Hepatocyte (in vitro differentiated cells): Measurements from ENCODE around the gene PHF11. TPM values are rescaled to one million over a fixed set of nuclear protein-coding genes. Genes with fewer than 3 reads are reported as not detected.

Source experiments
- DNase-seq: peaks from one replicate; pipeline ENCODE4 v3.0.0-alpha.2; 2016; ENCODE audit warnings: low spot score
- H2AFZ ChIP-seq: fragments of 200-600 bp; sonication (generic); 2 replicates; pipeline ENCODE4 v1.6.0; 2016; ENCODE audit warnings: antibody characterized with exemption, mild to moderate bottlenecking
- H3K27ac ChIP-seq: fragments of 200-600 bp; sonication (generic); 2 replicates; pipeline ENCODE4 v1.5.1; 2016; ENCODE audit warnings: mild to moderate bottlenecking
- H3K27me3 ChIP-seq: fragments of 200-600 bp; sonication (generic); 2 replicates; pipeline ENCODE4 v1.6.1; 2016
- H3K36me3 ChIP-seq: fragments of 200-600 bp; sonication (generic); replicated peaks from 2 replicates; pipeline ENCODE4 v1.5.1; 2016; ENCODE audit warnings: low read depth; ENCODE audit not compliant: insufficient read depth
- H3K4me1 ChIP-seq: fragments of 200-600 bp; sonication (generic); 2 replicates; pipeline ENCODE4 v1.5.1; 2016; ENCODE audit warnings: mild to moderate bottlenecking, moderate library complexity; ENCODE audit not compliant: insufficient read depth
- H3K4me2 ChIP-seq: fragments of 200-600 bp; sonication (generic); 2 replicates; pipeline ENCODE4 v1.6.0; 2016
- H3K4me3 ChIP-seq: fragments of 200-600 bp; sonication (generic); 2 replicates; pipeline ENCODE4 v1.5.1; 2016; ENCODE audit warnings: mild to moderate bottlenecking
- H3K79me2 ChIP-seq: fragments of 200-600 bp; sonication (generic); 2 replicates; pipeline ENCODE4 v1.6.0; 2017; ENCODE audit warnings: mild to moderate bottlenecking
- H3K9me2 ChIP-seq: fragments of 200-600 bp; sonication (generic); replicated peaks from 2 replicates; pipeline ENCODE4 v1.6.0; 2017; ENCODE audit warnings: mild to moderate bottlenecking; ENCODE audit not compliant: insufficient read depth
- H3K9me3 ChIP-seq: fragments of 200-600 bp; sonication (generic); 2 replicates; pipeline ENCODE4 v1.5.1; 2016; ENCODE audit warnings: low read depth, mild to moderate bottlenecking
- H4K20me1 ChIP-seq: fragments of 200-600 bp; sonication (generic); 2 replicates; pipeline ENCODE4 v1.6.0; 2016; ENCODE audit warnings: mild to moderate bottlenecking; ENCODE audit not compliant: insufficient read depth, poor library complexity, severe bottlenecking
- CTCF ChIP-seq: fragments of 200-600 bp; sonication (generic); IDR thresholded peaks from 2 replicates; pipeline ENCODE4 v1.5.1; 2016; ENCODE audit warnings: antibody characterized with exemption, mild to moderate bottlenecking; ENCODE audit not compliant: poor library complexity
- EZH2 ChIP-seq: fragments of 200-600 bp; sonication (generic); IDR thresholded peaks from 2 replicates; pipeline ENCODE4 v1.6.1; 2016; ENCODE audit warnings: antibody characterized with exemption, mild to moderate bottlenecking, borderline replicate concordance
- EZH2phosphoT487 ChIP-seq: fragments of 200-600 bp; sonication (generic); IDR thresholded peaks from one replicate; pipeline ENCODE4 v1.6.1; 2018; ENCODE audit warnings: antibody characterized with exemption, mild to moderate bottlenecking, low read depth, moderate library complexity; ENCODE audit not compliant: unreplicated experiment, severe bottlenecking
- WGBS: methylation state at CpG from one replicate; pipeline ENCODE4 v1.1.6; 2016; ENCODE audit warnings: low lambda C conversion rate; ENCODE audit errors: missing lambda C conversion rate; 5-methylcytosine and 5-hydroxymethylcytosine counted together
- polyA plus RNA-seq: library from polyadenylated mRNA; unstranded; fragments of >200 nt; fragmentation: Nextera tagmentation; extraction: Ambion mirVana; gene quantifications from 2 replicates; pipeline ENCODE4 v1.2.1, GENCODE V29; 2016
- total RNA-seq: library from RNA; depleted of rRNA; stranded (reverse); fragments of >200 nt; gene quantifications from 2 replicates; pipeline ENCODE4 v1.2.3, GENCODE V29; 2014

The PHF11 gene
- total and polyA plus RNA-seq, 2 experiments from 2014 or later, result 14.4 to 17.7 TPM

GRCh38 chr13:49457221-49457620, 38.5 kb upstream of the PHF11 start:
- no peaks in the 10 kb centered on the region for H3K9me3 ChIP-seq
- H4K20me1 ChIP-seq, result no peaks in the 10 kb centered on the region
- no peak overlapping the region for H3K27ac ChIP-seq
- WGBS, result 98% methylated on average over 7 of the region's 7 CpGs
- peaks cover 9% of the 10 kb centered on the region for H3K4me1 ChIP-seq
- TF ChIP-seq EZH2phosphoT487 (no peak), EZH2 (no peak)
- H3K9me2 ChIP-seq, result no peaks in the 10 kb centered on the region
- H3K4me3 ChIP-seq, result no peak overlapping the region
- H3K79me2 ChIP-seq, result peaks cover 4% of the 10 kb centered on the region
- no peaks in the 10 kb centered on the region for H3K27me3 ChIP-seq
- H3K4me2 ChIP-seq, result no peak overlapping the region
- no peak for DNase-seq
- H3K36me3 ChIP-seq, result no peaks in the 10 kb centered on the region
- no peak overlapping the region for H2AFZ ChIP-seq

- no peak overlapping the region for H2AFZ ChIP-seq
Observed at GRCh38 chr13:49459580-49459979, 36.2 kb upstream of the PHF11 start.

GRCh38 chr13:49464085-49464484, 31.7 kb upstream of the PHF11 start:
- no peak for DNase-seq
- TF ChIP-seq EZH2phosphoT487 (no peak), CTCF (no peak), EZH2 (no peak)
- Histone ChIP-seq H3K4me2 (no peak overlapping the region), H3K27me3 (no peaks in the 10 kb centered on the region), H4K20me1 (no peaks in the 10 kb centered on the region), H3K4me3 (no peak overlapping the region), H3K36me3 (no peaks in the 10 kb centered on the region), H3K27ac (no peak overlapping the region), H3K4me1 (peaks cover 3% of the 10 kb centered on the region), H2AFZ (no peak overlapping the region), H3K79me2 (no peaks in the 10 kb centered on the region), H3K9me2 (no peaks in the 10 kb centered on the region), H3K9me3 (no peaks in the 10 kb centered on the region)
- 89% methylated on average over 1 of the region's 1 CpG for WGBS

More at GRCh38 chr13:49459580-49459979, 36.2 kb upstream of the PHF11 start:
- DNase-seq, result no peak
- H3K9me2 ChIP-seq, result no peaks in the 10 kb centered on the region
- H3K27ac ChIP-seq, result no peak overlapping the region
- H3K4me2 ChIP-seq, result no peak overlapping the region
- H3K4me3 ChIP-seq, result no peak overlapping the region
- no peaks in the 10 kb centered on the region for H3K79me2 ChIP-seq
- peaks cover 2% of the 10 kb centered on the region for H3K4me1 ChIP-seq
- no peak for TF ChIP-seq EZH2phosphoT487
- TF ChIP-seq EZH2, result no peak
- TF ChIP-seq CTCF, result no peak
- no peaks in the 10 kb centered on the region for H3K9me3 ChIP-seq
- 93% methylated on average over 1 of the region's 1 CpG for WGBS
- H4K20me1 ChIP-seq, result no peaks in the 10 kb centered on the region
- no peaks in the 10 kb centered on the region for H3K27me3 ChIP-seq
- no peaks in the 10 kb centered on the region for H3K36me3 ChIP-seq

- H3K4me3 ChIP-seq, result no peak overlapping the region
- no peaks in the 10 kb centered on the region for H3K36me3 ChIP-seq
- no peak overlapping the region for H3K27ac ChIP-seq
- WGBS, result 86% methylated on average over 4 of the region's 4 CpGs
- no peaks in the 10 kb centered on the region for H3K27me3 ChIP-seq
- TF ChIP-seq EZH2 (no peak), EZH2phosphoT487 (no peak), CTCF (no peak)
- peaks cover 3% of the 10 kb centered on the region for H3K4me1 ChIP-seq
- no peaks in the 10 kb centered on the region for H3K79me2 ChIP-seq
- no peak overlapping the region for H2AFZ ChIP-seq
- H3K9me3 ChIP-seq, result no peaks in the 10 kb centered on the region
- no peaks in the 10 kb centered on the region for H3K9me2 ChIP-seq
- H4K20me1 ChIP-seq, result no peaks in the 10 kb centered on the region
- DNase-seq, result no peak
- H3K4me2 ChIP-seq, result no peak overlapping the region
Observed at GRCh38 chr13:49464621-49465325, 31.0 kb upstream of the PHF11 start.
